Muscle of back (tissue), 11 donors: ENCODE measurements around the gene COL24A1. TPM values are rescaled to one million over a fixed set of nuclear protein-coding genes. Genes with fewer than 3 reads are reported as not detected.
"Not testable (repeated sequence)": the region's sequence is repeated elsewhere in the genome, so short reads cannot be mapped to it uniquely, and the experiment has no call there.

Experiments used
- DNase-seq, 3 donors: peaks; one replicate each; pipeline versions ENCODE4 v3.0.0 to v3.0.0-alpha.2; 2013
- polyA plus RNA-seq, 10 donors: library from polyadenylated mRNA; unstranded; fragments of 120-200 nt; gene quantifications; one replicate each; pipeline ENCODE4 v1.2.1, GENCODE V29; 2013; ENCODE audit not compliant: insufficient read length in 10 of 10

Gene COL24A1
- polyA plus RNA-seq, 10 donors = 3.5 to 14.1 (median 5.5) TPM

DNA sequence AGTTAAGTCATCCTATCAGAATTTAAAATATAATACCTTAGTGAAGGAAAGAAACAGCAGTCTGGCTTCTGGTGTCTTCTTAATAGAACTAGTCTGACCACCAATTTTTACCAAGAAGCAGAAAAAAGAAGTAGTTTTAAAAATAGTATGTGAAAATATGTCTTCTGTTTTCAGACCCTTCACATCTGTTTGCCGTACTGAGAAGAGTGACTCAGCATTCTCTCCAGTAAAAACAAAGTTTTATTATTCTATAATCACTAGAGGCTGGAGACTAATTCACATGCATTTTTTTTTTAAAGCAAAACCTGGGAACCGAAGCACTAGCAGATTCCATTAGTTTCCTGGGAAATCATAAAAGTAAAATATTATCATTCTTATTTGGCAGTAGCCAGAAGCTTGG, 163.8 kb downstream of the COL24A1 start:
- DNase-seq = peak; percentile 52 to 82 (median 55)

DNA sequence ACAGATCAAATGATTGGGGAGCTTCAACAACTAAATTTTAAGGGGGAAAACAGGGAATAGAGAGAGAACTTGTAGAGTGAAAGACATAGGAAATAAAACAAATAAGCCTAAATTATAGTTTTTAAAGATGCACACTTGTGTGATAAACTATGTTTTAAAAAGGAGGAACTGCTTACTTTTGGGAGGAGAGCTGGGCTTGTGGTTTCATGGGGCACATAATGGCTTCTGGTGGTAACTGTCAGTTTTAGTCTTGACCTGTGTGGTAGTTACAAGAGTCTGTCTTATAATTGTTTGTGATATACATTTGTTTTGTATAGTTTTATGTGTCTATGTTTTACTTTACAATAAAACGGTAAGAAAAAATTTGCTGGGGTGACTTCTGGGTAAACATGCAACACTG, 165.3 kb downstream of the COL24A1 start:
- no peak for DNase-seq

DNA sequence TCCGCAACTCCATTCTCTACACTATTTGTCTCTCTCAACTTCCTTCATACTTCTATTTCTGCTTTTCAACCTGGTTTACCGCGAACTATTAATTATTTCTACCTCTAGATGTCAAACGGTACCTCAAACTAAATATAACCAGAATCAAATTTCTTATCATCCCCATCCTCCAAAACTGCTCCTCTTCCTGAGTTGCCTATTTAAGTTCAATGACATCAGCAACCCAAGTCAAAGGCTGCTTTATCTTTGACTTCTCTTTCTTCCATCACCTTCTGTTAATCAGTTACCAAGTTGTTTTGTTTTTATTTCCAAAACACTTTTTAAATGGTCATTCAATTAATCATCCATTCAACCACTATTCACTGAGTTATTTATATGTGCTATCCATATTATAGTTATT, 171.9 kb downstream of the COL24A1 start:
- DNase-seq = no peak

DNA sequence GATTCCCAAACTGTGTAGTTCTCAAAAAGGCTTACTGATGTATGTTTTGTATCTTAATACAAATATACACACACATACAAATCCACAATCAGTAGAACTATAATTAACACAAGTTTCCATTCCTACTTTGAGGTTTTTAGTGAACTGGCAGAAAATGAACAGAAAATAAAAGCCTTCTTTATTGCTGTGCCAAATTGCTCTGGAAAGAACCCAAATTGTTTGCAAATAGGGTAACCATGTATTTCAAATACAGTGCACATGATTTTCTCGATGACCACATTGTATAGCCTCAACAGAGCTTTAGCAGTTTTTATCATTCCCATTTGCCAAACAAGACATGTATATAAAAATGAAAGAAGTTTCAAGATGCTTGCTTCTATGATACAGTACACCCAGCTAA, 173.3 kb downstream of the COL24A1 start:
- DNase-seq = no peak

DNA sequence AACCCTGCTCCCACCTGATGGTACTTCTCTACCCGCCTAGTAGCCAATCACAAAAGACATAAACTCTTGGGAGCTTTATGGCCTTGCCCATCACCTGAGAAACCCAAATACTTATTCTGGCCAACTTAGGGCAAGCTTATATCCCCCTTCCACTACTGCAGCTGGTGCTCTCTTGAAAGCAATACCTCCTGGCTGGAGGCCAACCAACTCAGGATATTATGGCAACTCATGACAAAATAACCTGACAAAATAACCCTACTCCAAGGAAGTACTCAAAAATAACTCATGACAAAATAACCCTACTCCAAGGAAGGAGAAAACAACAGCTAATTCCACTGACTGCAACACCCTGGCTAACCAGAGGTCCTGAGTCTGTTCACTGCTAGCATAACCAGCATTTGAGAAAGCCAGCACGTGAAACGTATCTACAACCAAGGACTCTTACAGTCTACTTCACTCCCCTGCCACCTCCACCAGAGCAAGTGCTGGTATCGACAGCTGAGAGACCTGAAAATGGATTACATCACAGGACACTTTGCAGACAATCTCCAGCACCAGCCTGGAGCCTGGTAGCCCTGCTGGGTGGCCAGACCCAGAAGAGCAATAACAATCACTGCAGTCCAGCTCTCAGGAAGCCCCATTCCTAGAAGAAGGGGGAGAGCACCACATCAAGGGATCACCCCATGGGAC, 179.9 kb downstream of the COL24A1 start:
- no peak for DNase-seq

DNA sequence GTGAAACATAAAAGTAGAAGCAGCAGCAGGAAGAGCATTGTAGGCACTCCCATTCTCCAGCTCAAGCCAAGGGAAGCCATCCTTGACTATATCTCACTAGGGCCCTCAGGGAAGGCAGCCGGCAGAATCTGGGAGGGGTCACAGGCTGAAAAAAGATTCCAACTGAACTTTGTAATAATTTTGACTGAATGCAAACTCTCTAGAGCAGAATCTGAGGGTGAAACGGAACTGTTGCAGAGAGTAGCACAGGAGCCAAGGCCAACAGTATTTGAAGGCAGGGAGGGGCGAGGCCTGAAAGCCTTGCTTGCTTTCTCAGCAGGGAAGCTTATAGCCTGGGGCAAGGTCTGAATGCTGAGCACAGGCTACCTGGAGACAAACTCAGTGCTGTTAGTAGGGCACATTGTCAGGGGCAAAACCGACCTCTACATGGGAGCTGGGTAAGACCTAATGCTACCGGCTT, 180.6 kb downstream of the COL24A1 start:
- peak in 2 of 3 donors; percentile 55 to 85 for DNase-seq

DNA sequence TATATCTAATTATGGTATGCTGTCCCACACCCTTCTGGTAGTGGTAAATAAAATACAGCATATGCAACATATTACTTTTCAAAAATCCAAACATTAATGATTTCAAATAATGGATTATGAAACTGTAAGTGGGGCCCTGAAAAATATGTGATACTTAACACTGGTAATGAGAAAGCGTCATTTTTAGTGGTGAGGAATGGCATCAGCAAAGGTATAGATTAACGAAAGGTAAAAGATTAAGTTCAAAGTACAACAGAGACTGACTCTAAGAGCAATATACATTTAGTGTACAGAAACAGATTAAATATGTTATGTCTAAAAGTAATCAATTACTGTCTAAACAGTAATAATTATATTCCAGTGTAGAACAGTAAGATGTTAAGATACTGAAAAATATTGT, 194.1 kb downstream of the COL24A1 start:
- DNase-seq = no peak

DNA sequence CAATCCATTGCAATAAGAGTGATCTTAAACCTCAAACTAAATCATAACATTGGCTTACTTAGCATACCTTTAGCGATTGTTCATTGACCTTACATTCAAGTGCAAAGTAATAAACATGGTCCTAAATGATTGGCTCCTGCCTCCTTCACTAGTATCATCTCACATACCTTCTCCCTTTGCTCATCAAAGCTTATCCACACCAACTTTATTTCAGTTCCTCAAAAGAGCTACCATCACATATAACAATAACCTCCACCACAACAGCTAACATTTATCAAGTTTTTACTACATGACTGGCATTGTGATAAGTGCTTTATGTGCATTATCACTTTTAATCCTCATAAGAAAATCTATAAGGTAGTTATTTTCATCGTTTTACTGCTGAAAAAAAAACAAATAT, 198.8 kb downstream of the COL24A1 start:
- no peak for DNase-seq

DNA sequence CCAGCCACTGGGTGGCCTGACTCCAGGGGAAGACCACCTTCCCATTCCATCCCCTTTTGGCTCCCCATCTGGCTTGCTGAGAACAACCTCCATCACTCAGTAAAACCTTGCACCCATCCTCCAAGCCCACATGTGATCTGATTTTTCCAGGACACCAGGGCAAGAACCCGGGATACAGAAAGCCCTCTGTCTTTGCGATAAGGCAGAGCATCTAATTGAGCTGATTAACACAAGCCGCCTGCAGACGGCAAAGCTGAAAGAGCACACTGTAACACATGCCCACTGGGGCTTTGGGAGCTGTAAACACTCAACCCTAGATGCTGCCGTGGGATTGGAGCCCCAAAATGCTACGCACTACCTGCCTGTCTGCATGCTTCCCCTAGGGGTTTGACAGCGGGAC, 201.4 kb downstream of the COL24A1 start:
- DNase-seq = not testable (repeated sequence)

DNA sequence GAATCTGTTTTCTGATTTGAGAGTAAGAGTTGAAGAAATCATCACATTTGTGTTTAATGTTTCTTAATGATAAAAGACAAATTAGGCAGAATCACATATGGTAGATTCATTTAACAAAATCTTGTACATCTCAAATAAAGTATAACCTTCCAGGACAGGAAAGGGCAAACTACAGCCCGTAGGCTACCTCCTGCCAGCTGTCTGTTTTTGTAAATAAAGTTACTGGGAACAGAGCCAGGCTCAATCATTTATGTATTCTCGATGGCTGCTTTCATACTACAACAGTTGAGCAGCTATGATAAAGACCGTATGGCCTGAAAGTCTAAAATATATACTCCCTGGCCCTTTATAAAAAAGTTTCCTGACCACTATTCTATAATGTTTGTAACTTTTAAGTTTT, 204.1 kb downstream of the COL24A1 start:
- DNase-seq = peak in 1 of 3 donors; percentile 44

DNA sequence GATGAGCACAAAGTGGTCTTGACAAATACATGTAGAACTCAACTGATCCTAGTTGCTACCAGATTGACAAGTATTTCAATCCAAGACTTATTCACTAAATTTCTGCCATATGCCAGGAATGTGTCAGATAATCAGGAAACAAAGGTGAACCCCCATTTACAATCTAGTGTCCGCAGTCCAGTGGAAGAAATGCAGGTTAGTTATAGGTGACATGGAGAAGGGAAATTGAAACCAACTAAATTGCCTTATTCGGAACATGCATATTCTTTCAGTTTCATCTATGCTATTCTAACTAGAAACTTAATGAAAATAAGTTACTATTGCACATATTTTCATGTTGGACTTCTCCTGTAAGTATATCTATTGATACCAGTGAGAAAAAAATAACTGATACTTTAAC, 209.4 kb downstream of the COL24A1 start:
- no peak for DNase-seq

DNA sequence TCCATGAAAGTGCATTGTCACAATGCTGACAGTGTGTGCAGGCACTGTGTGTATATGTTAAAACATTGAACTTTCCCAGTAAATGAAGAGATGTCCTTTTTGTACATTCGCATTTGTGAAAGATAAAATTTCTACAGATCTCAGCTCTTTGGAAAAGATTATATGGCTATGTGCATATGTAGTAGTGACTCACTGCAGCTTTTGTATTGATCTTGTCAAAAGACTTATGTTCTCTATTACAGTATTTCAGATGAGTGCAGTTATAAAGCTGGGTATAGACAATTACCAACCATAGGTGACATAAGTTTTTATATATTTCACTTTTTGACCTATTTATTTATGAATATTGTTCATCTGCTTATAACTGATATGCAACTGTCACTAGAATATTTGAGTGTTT, 212.6 kb downstream of the COL24A1 start:
- no peak for DNase-seq

DNA sequence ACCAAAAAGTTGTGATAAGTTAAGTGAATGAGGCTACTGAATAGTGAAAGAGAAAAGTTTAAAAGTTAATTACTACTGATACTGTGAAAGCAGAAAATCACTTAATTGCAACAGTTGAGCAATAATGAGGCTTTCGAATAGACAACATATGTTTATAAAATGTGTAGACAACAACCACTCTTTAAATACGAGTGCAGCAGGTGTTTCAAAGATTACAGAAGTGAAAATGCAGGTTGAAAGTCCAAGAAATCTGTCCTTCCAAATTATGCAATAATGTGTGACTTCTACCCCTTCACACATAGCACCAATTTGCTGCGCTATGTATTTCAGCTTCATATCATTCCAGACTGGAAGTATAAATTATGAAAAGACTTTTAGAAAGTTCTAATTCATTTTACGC, 213.0 kb downstream of the COL24A1 start:
- DNase-seq = no peak

DNA sequence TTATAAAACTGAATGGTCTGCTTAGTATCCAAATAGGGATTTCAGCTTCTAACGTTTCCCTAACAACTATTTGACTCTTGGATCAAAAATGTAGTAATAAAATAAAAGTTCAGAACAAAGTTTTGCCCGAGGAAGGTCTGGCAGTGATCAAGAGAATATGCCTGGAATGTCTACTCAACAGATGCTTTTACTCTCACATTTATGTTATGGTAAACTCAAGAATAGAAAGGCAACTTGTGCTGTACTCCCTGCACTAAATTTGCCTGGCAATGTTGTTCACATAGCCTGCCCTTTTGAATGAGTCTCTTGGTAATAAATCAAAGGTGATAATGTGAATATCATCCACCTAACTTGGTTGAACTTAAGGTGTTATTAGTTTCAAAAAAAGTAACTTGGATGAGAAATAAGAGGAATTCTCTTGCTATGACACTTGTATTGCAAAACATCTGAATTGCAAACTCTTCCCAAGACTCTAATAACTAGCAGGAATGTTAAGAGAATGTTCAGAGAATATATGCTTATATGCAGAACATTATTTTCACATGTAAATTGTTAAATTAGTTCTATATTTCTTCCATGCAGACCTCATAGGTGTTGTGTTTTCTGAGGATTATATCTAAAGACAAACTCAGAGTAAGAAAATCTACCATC, 215.8 kb downstream of the COL24A1 start:
- DNase-seq = peak; percentile 22 to 75 (median 34)

DNA sequence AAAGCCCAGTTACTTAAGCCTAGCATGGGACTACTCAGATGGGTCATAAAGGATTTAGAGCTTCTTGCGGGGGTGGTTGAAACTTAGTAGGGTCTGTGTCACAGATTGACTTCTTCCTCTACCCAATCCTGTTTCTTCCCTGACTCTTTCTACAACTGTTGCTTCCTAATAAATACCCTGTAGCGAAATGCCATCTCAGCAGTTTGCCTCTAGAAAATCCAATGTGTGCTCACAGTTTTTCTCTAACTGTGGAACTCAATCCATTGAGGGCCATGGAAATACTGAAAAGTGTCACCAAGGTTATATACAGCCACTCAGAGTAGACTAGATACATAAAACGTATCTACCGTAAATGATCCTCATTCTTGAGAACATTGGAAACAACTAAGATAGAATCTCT, 217.7 kb downstream of the COL24A1 start:
- no peak for DNase-seq

DNA sequence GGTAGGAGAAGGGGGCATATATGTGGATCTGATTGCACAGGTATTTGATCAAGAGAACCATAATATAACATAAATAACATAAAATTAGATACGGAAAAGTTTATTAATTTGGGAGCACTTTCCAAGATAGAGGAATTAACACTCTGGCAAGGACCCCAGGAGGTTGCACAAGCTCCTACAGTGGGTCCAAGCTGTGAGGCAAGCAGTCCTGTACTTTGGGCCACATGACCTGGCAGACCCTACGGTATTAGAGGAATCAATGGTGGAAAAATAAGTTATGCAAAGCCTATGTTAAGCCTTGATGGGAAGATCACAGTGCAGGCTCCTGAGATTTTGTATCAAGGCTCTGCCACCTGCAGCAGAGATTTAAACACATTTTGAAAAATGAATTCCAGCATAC, 220.1 kb downstream of the COL24A1 start:
- DNase-seq = no peak

DNA sequence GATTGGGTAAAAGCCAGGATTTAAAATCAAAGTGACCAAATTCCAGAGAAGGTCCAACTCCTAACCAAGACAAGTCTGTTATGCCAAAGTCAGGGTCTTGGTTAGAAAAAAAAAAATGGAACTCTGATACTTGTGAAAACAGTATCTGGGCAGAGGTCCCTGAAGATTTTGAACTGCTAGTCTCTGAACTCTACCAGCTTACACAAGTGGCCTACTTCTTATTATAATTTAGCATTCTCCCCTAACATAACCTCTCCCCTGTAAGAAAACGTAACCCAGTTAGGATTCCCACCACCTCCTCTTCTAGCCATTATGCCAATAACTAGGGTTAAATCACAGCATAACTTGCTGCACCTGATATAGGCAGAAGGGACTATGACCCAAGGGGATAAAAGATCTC, 220.5 kb downstream of the COL24A1 start:
- no peak for DNase-seq

DNA sequence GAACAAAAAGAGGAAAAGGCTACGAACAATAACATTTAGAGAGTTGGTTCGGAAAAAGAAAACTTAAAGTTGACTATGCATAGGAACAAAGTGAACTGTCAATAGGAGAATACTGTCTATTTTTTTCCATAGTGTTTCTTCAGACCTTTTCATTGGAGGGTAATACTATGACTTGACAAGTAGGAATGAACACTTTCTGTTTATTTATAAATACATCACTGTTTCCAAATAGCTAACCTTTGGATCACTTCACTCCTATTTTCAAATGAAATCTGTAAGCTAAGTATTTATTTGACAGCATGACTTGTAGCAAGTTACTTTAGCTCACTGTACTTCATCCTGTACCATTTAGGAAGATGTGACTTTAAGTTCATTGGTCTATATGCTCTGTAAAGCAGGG, 221.3 kb downstream of the COL24A1 start:
- DNase-seq = peak in 1 of 3 donors; percentile 35

DNA sequence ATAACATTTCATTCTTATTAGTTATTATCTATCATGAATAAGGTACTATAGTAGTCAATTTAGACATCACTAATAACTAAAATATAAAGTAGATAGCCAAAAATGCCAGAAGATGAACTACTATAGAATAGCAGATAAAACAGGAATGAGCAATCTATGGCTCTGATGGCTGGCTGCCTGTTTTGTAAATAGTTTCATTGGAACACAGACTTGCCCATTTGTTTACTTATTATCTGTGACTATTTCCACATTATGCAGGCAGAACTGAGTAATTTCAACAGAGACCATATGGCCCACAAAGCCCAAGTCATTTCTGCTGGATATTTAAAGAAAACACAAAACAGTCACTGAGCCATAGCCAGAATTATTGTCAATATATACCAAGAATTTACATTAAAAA, 222.1 kb downstream of the COL24A1 start:
- DNase-seq = peak in 1 of 3 donors; percentile 56

DNA sequence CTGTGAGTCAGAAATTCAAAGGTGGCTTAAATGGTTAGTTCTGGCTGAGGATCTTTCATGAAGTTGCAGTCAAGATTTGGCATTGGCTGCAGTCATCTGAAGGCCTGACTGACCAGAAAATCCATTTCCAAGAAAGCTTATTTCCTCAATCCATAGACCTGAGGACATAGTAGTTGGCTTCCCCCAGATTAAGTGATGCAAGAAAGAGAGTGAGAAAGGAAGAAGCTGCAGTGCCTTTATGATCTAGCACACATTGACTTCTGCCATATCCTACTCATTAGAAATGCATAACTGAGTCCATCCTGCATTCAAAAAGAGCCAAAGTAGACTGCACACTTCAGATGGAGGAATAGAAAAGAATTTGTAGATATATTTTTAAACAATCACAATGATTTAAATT, 222.6 kb downstream of the COL24A1 start:
- DNase-seq = peak in 1 of 3 donors; percentile 39

DNA sequence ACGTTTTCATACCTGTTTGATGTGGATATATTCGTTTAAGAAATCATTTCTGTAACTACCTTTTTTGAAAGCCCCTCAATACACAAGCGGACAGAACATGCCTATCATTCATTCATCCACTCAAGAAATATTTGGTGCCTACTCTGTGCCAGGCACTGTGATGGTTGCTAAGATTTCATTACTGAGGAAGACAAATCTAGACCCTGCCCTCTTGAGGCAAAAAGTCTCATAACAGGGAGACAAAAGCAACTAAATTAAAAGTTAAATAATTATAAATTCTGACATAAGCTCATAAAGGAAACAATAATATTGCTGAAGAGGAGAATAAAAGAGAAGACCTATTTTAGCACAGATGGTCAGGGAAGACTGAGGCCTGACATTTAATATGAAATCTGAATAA, 244.8 kb downstream of the COL24A1 start:
- DNase-seq = no peak

DNA sequence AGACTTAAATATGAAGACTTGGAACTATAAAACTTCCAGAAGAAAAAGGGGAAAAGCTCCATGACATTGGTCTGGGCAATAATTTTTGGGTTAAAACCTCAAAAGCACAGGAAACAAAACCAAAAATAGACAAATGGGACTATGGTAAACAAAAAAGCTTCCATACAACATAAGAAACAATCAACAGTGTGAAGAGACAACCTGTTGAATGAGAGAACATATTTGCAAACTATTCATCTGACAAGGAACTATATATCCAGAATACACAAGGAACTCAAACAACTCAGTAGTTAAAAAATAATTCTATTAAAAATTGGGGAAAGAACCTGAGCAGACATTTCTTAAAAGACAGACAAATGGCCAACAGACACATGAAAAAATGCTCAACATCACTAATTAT, 255.7 kb downstream of the COL24A1 start:
- DNase-seq = no peak

DNA sequence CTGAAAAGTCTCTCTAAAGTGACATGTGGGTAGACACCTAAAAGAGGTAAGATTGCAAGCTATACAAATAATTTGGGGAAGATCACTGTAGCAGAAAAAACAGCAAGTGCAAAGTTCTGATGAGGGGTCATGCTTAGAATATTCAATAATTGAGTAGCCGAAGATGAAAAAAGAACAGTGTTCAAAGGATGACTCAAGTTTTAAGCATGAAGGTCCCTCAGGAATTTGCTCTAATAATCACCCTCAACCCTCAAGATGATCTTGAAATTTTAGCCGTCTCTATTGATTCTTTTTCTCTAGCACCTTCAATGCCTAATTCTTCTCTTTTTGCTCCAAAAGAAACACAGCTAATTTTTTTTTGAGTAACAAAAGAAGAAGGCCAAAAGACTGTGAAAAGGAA, 257.7 kb downstream of the COL24A1 start:
- no peak for DNase-seq

DNA sequence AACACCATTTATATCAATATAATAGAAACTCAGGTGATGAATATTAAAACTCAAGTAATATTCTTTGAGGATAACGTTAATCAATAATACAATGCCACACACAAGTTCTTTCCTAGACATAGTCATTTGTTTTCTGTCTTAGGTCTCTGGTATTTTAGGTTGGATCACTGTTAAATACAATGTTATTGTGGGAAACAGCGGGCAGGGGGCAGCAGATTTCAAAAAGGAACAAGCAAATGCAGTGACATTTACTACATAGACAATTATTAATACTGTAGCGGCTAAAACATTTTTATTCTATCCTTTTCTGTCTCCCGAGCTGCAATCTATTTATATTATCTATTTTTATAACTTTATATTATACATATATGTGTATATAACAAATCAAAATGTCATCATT, 261.9 kb downstream of the COL24A1 start:
- DNase-seq = peak; percentile 33 to 76 (median 46)
